GM19395 (cell line): ENCODE data around the gene USP7.
"Not testable (repeated sequence)": the region's sequence is repeated elsewhere in the genome, so short reads cannot be mapped to it uniquely, and the experiment has no call there.

Experiments used
- ATAC-seq: cut with Tn5 transposase; IDR thresholded peaks from one replicate; pipeline ENCODE4 v1.9.1; 2021; ENCODE audit warnings: mild to moderate bottlenecking, moderate library complexity; ENCODE audit not compliant: unreplicated experiment

USP7 gene

DNA sequence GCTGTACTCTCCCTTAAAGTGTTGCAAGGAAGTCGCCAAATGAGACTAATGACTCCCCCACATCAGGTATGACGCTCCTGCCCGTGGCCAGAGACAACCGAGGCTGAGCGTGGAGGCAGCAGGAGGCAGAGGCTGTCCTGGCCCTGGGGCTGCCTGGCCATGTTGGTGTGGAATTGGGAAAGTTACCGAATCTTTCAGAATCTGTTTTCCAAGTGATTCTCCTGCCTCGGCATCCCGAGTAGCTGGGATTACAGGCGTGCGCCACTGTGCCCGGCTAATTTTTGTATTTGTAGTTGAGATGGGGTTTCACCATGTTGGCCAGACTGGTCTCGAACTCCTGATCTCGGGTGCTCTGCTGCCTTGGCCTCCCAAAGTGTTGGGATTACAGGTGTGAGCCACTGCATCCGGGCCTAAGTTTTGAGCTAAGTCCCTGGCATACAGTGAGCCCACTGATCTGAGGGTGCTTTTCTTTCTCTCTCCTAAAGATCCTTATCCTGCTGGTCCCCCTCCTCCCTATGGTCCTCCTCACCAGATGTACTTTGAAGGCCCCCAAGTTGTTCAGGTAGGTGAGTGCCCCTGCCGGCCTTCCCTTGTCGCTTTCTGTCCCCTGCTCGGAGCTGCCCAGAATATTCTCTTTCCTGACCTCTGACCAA is 80.9 kb downstream of the USP7 start:
- no peak for ATAC-seq

DNA sequence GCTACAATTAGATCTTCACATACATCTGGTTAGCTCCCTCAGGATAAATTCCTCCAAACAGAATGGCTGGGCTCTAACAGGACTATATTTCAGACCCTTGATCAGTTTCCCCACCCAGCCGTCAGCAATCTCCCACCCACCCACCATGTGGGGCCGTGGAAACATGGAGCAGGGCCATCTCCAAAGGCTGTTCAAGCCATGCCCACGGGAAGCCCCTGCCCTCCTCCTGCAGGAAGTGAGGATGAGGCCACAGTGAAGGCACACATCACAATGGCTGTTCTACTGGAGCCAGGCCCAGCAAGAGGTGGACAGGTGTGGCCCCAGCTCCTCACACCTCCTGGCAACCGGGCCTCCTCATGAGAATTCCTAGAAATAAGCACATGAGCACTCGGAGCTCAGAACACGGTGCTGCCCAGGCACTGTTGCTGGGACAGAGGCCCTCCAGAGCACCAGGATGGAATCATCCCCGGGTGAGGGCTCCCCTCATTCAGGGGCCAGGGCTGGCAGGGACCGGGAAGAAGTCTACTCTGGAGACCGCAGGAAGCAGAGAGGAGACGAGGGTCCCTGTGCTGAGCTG is 81.6 kb downstream of the USP7 start, which contains the start of gene LITAFD:
TSS of gene LITAFD (plus strand) at position 311 of the 577 bp plus-strand sequence. CDS start 2,005 bp downstream, outside the sequence.
- no peak for ATAC-seq

DNA sequence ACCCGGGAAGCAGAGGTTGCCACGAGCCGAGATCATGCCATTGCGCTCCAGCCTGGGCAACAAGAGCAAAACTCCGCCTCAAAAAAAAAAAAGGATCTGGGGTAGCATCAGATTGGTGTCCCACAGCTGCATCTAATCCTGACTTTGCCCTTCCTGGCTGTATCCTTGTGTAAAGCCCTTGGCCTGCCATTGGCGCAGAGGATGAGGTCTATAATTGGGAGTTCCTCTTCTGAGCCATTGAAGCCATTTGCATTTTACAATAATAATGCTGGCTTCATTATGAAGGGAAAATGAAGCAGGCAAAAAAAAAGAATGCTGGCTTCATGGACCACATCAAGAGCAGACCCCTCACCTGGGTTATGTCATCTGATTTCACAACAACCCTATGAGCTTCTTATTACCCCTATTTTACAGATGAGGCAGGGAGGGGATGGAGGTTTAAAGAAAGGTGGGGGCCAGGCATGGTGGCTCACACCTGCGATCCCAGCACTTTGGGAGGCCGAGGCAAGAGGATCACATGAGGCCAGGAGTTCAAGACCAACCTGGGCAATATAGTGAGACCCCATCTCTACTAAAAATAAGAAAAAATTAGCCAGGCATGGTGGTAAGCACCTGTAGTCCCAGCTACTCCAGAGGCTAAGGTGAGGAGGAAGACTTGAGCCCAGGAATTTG is 82.7 kb downstream of the USP7 start:
- no peak for ATAC-seq

DNA sequence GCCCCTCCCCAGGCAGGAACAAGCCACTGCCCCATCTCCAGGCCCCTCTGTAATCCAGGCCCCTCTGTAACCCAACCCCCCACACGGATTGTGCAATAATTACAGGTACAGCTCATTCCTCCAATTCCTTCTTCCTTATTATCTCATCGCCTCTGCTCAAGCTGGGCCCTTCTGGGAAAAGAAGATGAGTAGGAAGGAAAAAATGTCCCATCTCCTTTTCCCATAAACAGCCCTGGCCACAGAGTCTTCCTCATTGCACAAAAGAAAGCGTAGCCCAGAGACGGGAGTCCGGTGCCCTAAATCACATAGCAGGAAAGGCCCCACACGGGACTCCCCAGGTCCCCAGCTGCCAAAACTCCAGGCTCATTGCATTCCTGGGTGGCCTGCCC is 85.2 kb downstream of the USP7 start:
- ATAC-seq: no peak

DNA sequence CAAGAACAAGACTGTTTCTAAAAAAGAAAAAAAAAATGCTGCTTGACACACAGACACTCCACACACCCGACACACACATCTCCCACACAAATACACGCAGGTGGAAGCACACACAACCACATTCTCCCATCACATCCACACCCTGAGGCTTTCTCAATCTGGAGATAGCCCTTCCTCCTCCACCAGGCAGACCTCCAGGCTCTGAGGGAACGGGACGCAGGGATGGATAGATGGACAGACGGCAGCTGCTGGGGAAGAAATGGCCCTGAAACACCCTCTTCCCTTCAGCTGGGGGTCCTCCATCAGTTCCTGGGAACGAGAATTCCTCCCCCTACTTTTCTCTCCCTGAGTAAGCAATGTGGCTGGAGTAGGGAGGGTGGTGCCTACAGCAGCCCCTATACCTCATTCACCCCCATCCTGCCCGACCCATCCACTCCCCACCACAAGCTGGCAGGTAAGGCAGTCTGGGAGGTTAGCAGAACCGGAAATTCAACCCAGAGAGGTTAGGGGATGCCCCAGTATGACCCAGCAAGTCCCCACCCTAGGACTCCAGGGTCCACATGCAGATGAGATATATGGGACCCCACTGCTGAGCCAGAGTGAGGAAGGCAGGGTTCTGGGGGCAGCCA is 85.7 kb downstream of the USP7 start:
- no peak for ATAC-seq

DNA sequence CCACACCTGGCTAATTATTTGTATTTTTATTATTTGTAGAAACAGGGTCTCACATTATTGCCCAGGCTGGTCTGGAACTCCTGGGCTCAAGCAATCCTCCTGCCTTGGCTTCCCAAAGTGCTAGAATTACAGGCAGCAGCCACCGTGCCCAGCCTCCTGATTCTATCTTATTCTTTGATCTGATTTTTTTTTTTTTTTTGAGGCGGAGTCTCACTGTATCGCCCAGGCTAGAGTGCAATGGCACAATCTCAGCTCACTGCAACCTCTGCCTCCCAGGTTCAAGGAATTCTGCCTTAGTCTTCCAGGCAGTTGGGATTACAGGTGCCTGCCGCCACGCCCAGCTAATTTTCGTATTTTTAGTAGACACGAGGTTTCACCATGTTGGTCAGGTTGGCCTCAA is 88.4 kb downstream of the USP7 start:
- not testable (repeated sequence) for ATAC-seq

DNA sequence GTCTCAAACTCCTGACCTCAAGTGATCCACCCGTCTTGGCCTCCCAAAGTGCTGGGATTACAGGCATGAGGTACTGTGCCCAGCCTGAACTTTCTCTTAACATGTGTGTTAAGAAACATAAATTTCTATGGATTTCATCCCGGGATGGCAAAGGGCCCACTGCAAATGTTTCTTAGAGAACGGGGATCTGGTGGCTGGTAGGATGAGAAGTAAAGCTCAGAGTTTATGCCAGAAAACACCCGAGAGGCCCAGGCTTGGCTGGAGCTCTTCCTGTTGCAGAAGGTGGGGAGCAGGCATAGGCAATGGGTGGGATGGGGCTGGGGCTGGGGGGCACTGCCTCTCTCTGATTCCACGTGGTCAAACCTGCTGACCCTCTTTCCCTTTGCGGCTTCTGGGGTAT is 89.3 kb downstream of the USP7 start:
- no peak for ATAC-seq

DNA sequence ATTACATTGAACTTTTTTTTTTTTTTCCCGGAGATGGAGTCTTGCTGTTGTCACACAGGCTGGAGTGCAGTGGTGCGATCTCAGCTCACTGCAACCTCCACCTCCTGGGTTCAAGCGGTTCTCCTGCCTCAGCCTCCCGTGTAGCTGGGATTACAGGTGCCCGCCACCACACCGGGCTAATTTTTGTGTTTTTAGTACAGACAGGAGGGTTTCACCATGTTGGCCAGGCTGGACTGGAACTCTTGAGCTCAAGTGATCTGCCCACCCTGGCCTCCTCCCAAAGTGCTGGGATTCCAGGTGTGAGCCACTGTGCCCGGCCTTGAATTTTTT is 89.9 kb downstream of the USP7 start:
- not testable (repeated sequence) for ATAC-seq

DNA sequence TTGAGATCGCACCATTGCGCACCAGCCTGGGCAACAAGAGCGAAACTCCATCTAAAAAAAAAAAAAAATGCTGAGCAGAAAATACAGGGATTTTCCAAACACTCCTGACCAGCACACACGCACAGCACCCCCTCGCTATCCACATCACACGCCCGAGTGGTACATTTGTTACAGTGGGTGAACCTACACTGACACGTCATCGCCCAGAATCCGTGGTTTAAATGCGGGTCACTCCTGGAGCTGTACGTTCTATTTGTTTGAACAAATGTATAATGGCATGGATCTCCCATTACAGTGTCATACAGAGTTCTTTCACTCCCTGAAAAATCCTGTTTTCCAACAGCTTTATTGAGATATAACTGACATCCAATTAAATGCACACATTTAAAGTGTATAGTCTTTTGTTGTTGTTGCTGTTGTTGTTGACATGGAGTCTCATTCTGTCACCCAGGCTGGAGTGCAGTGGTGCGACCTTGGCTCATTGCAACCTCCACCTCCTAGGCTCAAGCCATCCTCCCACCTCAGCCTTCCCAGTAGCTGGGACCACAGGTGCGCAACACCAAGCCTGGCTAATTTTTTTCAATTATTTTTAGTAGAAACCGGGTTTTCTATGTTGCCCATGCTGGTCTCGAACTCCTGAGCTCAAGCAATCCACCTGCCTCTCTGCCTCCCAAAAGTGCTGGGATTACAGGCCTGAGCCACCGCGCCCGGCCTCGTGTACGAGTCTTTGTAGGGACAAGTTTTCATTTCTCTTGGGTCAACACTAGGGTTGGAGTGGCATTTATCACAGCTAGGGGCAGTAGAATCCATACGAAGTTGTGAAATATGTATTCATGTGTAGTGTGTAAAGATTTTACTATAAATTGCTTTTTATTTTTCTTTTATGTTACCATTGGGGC is 90.5 kb downstream of the USP7 start:
- no peak for ATAC-seq

DNA sequence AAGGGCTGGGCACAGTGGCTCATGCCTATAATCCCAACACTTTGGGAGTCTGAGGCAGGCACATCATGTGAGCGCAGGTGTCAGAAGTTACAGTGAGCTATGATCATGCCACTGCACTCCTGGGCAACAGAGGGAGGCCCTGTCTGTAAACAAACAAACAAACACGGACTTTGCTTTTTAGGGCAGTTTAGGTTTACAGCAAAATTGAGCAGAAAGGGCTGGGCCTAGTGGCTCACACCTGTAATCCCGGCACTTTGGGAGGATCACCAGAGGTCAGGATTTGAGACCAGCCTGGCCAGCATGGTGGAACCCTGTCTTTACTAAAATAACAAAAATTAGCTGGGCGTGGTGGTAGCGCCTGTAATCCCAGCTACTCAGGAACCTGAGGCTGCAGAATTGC is 91.6 kb downstream of the USP7 start:
- no peak for ATAC-seq

DNA sequence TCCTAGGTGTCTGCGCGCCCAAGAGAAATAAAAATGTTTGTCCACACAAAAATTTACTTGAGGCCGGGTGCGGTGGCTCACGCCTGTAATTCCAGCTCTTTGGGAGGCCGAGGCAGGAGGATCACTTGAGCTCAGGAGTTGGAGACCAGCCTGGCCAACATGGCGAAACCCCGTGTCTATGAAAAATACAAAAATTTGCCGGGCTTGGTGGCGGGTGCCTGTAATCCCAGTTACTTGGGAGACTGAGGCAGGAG is 93.8 kb downstream of the USP7 start:
- not testable (repeated sequence) for ATAC-seq

DNA sequence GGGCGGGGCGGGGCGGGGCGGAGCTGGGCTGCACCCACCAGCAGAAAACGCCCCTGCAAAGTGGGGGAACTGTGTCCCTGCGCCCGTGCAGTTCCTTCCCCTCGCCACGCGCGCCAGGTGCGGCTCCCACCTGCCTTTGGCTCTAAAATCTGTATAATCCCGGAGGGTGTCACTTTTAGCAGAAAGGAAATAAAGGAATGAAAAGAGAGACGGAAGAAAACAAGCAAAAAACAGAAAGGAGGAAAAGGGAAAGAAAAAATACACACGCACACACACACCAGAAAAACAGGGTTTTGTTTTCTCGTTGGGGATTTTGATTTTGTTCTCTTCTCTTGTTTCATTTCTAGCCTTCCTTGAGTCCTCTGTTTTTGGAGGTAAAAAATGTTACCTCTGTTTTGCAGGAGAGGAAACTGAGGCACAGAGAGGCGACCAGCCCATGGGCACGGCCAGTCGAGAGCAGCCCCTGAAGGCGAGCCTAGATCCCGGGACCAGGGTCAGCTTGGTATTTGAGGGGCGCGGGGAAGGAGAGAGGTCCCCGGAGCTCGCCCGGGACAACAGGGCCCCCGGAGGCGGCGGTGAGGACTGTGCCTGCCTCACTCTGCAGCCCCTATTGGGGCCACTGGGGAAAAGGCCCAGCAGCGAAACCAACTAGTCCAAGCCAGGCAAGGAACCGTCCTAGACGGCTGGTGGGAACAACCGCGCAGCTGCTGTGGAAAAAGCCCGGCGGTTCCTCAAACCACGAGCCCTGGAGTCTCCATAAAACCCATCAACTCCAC is 94.3 kb downstream of the USP7 start:
- ATAC-seq: no peak

DNA sequence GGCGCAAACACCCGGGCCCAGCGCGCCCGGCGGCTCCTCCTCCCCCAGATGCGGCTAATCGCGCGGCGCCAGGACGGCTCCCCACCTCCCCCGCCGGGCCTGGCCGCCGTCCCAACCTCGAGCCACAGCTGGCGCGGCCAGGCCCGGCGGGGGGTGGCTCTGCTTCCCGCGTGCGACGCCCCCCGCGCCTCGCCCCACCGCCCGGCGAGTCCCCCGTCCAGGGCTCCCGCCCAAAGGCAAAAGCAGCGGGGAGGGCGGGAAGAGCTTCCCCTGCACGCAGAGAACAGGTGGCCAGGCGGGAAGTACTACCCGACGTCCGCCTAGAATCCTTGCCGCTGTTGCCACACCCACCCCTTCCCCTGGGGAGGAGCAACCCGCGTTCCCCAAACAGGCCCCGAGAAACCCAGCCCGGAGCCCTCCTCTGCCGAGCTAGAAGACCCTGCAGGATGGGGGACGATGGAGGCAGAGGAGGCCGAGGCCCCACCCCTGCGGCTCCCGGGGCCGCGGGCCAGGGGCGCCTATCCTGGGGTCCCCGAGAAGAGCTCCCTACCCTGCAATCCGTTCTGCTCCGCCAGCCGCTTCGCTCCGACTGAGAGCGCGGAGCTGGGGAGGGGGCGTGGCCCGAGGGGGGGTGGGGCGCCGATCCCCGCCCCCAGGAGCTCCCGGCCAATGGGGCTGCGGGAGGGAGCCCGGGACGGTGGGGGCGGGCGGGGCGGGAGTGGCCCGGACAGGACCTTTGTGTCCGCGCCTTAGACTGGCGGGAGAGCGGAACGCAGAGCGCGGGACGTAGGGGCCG is 95.1 kb downstream of the USP7 start, which contains the start of gene CARHSP1:
TSS of gene CARHSP1 (minus strand) at position 591 of the 796 bp plus-strand sequence. CDS start 9,678 bp downstream, outside the sequence.
- ATAC-seq: peak; percentile 74

DNA sequence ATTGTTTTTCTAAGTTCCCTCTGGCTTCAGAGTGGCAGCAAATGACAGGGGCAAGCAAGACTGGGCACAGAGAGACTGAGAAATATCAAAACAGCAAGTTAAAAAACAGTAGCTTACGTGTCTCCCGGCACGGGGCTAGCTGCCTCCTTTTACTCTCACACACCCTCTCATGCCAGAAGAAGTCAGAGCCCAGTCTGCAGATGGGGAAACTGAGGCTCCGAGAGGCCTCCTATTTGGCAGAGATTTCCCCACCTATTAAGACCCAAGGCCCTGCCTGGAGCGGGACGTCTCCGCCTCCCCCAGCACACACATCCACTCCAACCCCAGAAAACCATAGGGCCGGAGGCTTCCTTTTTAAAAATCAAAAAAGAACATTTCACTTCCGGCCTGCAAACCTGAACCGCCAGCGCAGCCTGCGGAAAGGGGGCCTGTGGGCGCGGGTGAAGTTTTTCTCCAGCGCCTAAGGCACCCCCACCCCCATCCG is 95.7 kb downstream of the USP7 start:
- no peak for ATAC-seq

DNA sequence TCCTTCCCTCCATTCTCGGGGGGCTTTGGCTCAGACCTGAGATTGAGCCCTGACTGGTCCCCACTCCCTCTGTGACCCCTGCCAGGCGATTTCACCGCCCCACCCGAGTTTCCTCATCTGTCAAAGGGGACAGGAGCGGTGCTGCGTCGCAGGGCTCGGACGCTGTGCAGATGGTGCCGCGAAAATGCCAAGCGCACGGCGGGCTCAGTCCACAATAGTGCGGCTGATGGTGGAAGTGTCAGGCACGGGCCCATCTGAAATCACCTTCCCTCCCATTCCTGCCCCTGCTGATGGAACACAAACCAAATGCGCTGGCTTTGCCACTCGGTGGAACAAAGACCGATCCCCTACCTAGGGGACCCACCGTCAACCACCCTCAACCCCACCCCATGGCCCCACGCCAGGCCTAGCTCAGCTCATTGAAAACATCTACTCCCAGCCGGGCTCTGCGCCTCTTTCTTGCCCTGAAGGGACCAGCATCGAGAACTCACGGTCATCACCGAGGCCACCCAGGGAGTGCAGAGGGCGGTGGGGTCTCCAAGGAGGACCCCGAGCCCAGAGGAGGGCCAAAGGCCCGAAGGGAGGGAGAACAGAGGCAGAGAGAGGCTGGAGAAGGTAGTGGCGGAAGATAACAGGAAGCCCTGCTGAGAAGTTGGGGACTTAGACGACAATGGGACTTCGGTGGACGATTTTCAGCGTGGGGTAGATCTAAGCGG is 96.3 kb downstream of the USP7 start:
- no peak for ATAC-seq

DNA sequence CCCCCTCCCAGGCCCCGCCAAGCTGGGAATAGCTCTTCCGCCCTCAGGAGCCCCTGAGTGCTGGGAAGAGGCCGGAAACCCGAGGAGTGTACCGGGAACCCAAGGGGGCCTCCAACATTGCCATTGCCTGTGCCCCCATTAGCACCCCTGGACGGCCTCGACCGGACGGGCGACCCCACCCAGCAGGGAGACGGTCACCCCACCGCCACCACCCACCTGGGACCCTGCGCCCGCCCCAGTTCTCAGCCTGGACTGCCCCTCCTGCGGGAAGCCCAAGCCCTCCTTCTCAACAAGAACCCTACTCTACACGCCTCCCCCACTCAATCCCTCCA is 96.9 kb downstream of the USP7 start:
- no peak for ATAC-seq

DNA sequence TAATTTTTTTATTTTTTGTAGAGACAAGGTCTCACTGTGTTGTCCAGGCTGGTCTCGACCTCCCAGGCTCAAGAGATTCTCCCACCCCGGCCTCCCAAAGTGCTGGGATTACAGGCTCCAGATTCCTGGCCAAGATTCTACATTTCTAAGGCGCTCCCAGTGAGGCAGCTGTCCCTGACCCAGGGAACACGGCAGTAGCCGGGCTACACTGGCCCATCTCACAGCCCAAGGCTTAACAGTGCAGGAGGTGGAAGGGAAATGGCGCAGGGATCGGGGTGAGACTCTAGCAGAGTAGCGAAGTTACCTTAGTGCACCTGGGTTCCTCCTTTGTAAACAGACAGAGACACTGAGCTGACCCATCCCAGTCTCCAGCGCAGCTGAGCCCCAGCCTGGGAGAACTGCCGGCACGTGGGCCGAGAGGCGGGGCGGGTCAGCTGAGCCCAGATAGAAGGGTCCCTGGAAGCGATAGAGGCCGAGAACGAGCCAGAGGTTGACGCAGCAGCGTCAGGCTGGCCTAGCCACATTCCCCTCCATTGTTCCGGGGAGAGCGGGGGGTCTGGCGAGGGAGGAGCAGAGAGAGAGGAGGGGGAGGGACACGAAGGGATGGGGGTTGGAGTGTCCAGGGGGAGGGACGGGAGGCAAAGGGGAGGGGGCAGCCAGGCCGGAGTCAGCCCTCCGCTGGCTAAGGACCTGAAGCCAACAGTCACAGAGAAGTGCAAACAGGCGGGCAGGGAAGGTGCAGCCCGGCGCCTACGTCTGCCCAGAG is 97.4 kb downstream of the USP7 start:
- ATAC-seq: no peak
